Type B pancreatic cell (in vitro differentiated cells): ENCODE data around the gene SMYD1. TPM values are rescaled to one million over a fixed set of nuclear protein-coding genes. Genes with fewer than 3 reads are reported as not detected.
A peak's percentile ranks its signal among the peaks of the same experiment; 100 is the strongest.
"Not testable (repeated sequence)": the region's sequence is repeated elsewhere in the genome, so short reads cannot be mapped to it uniquely, and the experiment has no call there.

Source experiments
- DNase-seq: peaks from one replicate; pipeline ENCODE4 v3.0.0; 2021; ENCODE audit warnings: mixed read lengths; ENCODE audit not compliant: unreplicated experiment; ENCODE audit errors: extremely low spot score
- H3K27ac Mint-ChIP-seq: 2 replicates; pipeline ENCODE4 v1.8.0; 2021; ENCODE audit warnings: mild to moderate bottlenecking, mixed read lengths
- H3K27me3 Mint-ChIP-seq: 2 replicates; pipeline ENCODE4 v1.8.0; 2021; ENCODE audit warnings: mixed read lengths
- H3K36me3 Mint-ChIP-seq: 2 replicates; pipeline ENCODE4 v1.8.0; 2021; ENCODE audit warnings: mixed read lengths
- H3K4me1 Mint-ChIP-seq: one replicate; pipeline ENCODE4 v1.8.0; 2021; ENCODE audit warnings: mixed read lengths; ENCODE audit not compliant: unreplicated experiment
- H3K4me3 Mint-ChIP-seq: 2 replicates; pipeline ENCODE4 v1.8.0; 2021; ENCODE audit warnings: mild to moderate bottlenecking, mixed read lengths
- H3K9me3 Mint-ChIP-seq: 2 replicates; pipeline ENCODE4 v1.8.0; 2021; ENCODE audit warnings: mixed read lengths
- long read RNA-seq: library from polyadenylated mRNA; unstranded; transcript quantifications from one replicate; pipeline ENCODE4 v2.0.0, GENCODE V29; 2020
- total RNA-seq: library from RNA; stranded (reverse); gene quantifications from 2 replicates; pipeline ENCODE4 v1.2.1, GENCODE V29; 2021; ENCODE audit warnings: low replicate concordance
- TF ChIP-seq, protein P1 (sequence below): fragments of 200-600 bp; sonication (generic); conservative IDR thresholded peaks from 2 replicates; pipeline ENCODE4 v1.5.0; 2021; ENCODE audit warnings: antibody characterized with exemption, mild to moderate bottlenecking

The SMYD1 gene
- total RNA-seq = 0.87 TPM in 1 of 2 replicates, not detected in the other
- long read RNA-seq = 0 reads

DNA sequence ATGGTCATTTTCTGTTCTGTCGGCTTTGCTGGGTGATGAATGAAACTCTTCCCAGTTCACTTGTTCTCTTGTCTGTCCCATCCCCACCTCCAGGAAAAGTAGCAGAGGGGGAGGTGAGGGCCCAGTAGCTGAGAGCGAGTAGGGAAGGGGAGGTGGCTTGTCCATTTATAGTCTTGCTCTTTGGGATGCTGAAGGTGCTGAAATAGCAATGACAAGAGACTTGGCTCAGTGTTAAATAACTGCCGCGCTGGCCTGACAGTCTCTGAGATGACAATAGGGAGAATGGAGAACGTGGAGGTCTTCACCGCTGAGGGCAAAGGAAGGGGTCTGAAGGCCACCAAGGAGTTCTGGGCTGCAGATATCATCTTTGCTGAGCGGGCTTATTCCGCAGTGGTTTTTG lies at the start of gene SMYD1:
TSS of gene SMYD1 (plus strand) at position 228 of the 400 bp plus-strand sequence. CDS start at position 268, 40 bp downstream.
- TF ChIP-seq, protein P1, sequence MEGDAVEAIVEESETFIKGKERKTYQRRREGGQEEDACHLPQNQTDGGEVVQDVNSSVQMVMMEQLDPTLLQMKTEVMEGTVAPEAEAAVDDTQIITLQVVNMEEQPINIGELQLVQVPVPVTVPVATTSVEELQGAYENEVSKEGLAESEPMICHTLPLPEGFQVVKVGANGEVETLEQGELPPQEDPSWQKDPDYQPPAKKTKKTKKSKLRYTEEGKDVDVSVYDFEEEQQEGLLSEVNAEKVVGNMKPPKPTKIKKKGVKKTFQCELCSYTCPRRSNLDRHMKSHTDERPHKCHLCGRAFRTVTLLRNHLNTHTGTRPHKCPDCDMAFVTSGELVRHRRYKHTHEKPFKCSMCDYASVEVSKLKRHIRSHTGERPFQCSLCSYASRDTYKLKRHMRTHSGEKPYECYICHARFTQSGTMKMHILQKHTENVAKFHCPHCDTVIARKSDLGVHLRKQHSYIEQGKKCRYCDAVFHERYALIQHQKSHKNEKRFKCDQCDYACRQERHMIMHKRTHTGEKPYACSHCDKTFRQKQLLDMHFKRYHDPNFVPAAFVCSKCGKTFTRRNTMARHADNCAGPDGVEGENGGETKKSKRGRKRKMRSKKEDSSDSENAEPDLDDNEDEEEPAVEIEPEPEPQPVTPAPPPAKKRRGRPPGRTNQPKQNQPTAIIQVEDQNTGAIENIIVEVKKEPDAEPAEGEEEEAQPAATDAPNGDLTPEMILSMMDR = no peak
- DNase-seq = no peak
- Mint-ChIP-seq H3K9me3 (no peaks in the 10 kb centered on the region), H3K27me3 (no peaks in the 10 kb centered on the region), H3K27ac (peak within 1 kb of the TSS; percentile 7), H3K4me1 (peaks cover 5% of the 10 kb centered on the region), H3K36me3 (no peaks in the 10 kb centered on the region), H3K4me3 (no peak within 1 kb of the TSS)

DNA sequence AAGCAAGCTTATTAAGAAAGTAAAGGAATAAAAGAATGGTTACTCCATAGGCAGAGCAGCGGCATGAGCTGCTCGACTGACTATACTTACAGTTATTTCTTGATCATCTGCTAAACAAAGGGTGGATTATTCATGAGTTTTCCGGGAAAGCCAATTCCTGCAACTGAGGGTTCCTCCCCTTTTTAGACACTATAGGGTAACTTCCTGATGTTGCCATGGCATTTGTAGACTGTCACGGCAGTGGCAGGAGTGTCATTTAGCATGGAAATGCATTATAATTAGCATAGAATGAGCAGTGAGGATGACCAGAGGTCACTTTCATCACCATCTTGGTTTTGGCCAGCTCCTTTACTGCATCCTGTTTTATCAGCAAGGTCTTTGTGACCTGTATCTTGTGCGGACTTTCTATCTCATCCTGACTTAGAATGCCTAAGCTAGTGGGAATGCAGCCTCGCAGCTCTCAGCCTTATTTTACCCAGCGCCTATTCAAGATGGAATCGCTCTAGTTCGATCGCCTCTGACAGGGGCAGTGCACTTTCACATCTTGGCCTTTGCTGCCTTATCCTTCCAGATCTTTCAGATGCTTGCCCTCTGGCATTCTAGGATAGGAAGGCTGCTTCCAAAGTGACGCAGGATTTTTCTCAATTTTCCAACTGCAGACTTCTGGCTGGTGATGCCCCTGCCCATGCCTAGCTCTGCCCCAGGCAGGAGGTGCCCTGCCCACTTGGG lies 49.4 kb upstream of the SMYD1 start:
- not testable (repeated sequence) for H3K9me3 Mint-ChIP-seq, H3K27ac Mint-ChIP-seq, H3K36me3 Mint-ChIP-seq, H3K27me3 Mint-ChIP-seq, DNase-seq
- H3K4me3 Mint-ChIP-seq = peak overlapping the region; percentile 99
- H3K4me1 Mint-ChIP-seq = peaks cover 20% of the 10 kb centered on the region

GRCh38 chr2:88018909-88019308 lies 48.7 kb upstream of the SMYD1 start:
- Mint-ChIP-seq H3K27ac (no peak overlapping the region), H3K27me3 (peaks cover 10% of the 10 kb centered on the region), H3K9me3 (no peaks in the 10 kb centered on the region), H3K36me3 (peaks cover 3% of the 10 kb centered on the region), H3K4me3 (no peak overlapping the region), H3K4me1 (peaks cover 20% of the 10 kb centered on the region)
- DNase-seq = no peak
- TF ChIP-seq, protein P1 = no peak

DNA sequence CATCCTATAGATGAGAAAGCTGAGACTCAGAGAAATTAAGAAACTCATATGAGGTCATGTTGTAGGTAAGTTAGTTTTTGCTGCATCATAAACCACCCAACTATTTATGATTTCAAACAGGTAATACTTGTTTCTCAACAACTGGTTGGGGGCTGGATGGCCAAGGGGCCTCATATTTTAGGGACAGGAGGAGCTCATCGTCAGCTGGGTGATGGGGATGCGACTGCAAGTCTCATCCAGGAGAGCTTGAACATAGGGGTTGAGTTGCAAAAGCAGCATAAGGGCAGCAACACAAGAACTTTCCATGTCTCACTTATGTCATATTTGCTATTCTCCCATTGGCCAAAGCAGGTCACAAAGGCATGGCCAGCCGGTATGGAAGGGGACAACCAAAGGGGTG lies 47.6 kb upstream of the SMYD1 start:
- no peak for DNase-seq
- H3K4me1 Mint-ChIP-seq = peaks cover 20% of the 10 kb centered on the region
- TF ChIP-seq, protein P1 = no peak
- H3K9me3 Mint-ChIP-seq = no peaks in the 10 kb centered on the region
- H3K36me3 Mint-ChIP-seq = peaks cover 7% of the 10 kb centered on the region
- peaks cover 10% of the 10 kb centered on the region for H3K27me3 Mint-ChIP-seq
- no peak overlapping the region for H3K4me3 Mint-ChIP-seq
- peak overlapping the region; percentile 44 for H3K27ac Mint-ChIP-seq

- Mint-ChIP-seq H3K27me3 (peaks cover 2% of the 10 kb centered on the region), H3K36me3 (peaks cover 10% of the 10 kb centered on the region), H3K9me3 (no peaks in the 10 kb centered on the region), H3K4me1 (peaks cover 12% of the 10 kb centered on the region), H3K4me3 (no peak overlapping the region), H3K27ac (no peak overlapping the region)
- TF ChIP-seq, protein P1 = no peak
- no peak for DNase-seq
These were observed 45.0 kb upstream of the SMYD1 start for GRCh38 chr2:88022669-88022921.

DNA sequence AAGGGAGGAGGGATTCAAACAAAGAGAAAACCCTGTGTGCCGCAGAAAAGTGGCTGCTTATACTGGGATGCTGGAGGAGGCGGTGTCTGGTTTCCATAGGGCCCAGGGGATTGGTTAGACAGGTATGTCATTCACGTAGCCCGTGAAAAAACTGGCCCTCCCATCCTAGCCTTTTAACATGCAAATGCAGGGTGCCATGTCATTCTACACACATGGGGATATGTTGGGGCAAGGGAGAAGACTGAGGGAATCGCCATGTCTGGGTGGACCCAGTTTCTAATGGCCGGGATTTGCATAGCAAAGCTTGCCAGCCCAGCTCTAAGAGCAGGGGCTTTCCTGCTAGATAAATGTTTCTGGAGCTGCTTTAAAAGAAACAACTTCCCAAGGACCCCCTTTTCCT lies 43.1 kb upstream of the SMYD1 start:
- H3K27ac Mint-ChIP-seq = no peak overlapping the region
- no peak for DNase-seq
- peaks cover 5% of the 10 kb centered on the region for H3K4me1 Mint-ChIP-seq
- peaks cover 21% of the 10 kb centered on the region for H3K36me3 Mint-ChIP-seq
- TF ChIP-seq, protein P1 = no peak
- H3K27me3 Mint-ChIP-seq = no peaks in the 10 kb centered on the region
- no peaks in the 10 kb centered on the region for H3K9me3 Mint-ChIP-seq
- H3K4me3 Mint-ChIP-seq = no peak overlapping the region
